ENCODE measurements around the gene IFNK. TPM values are rescaled to one million over a fixed set of nuclear protein-coding genes. Genes with fewer than 3 reads are reported as not detected.

The IFNK gene
- total RNA-seq: not detected
- total RNA-seq: 0 reads per million in 2 donors

GRCh38 chr9:27524236-27524635 is at the start of gene IFNK:
Gene IFNK, plus strand, starts transcription at chr9:27524290. Its CDS starts 47 bp downstream, at chr9:27524337.
- H3K4me3 Mint-ChIP-seq: no peak within 1 kb of the TSS
- DNase-seq (no peak), ATAC-seq (no peak)
- H3K27ac Mint-ChIP-seq: no peak within 1 kb of the TSS
- H3K27me3 Mint-ChIP-seq: peaks cover 16% of the 10 kb centered on the region
- peaks cover 3% of the 10 kb centered on the region for H3K36me3 Mint-ChIP-seq (ENCODE audit: low read depth)
- peaks cover 11% of the 10 kb centered on the region for H3K4me1 Mint-ChIP-seq
- H3K9me3 ChIP-seq (ENCODE audit: control insufficient read depth, low read length, poor library complexity, severe bottlenecking): no peaks in the 10 kb centered on the region

- H3K27ac Mint-ChIP-seq: no peak overlapping the region
- H3K4me1 Mint-ChIP-seq: no peaks in the 10 kb centered on the region
- H3K36me3 Mint-ChIP-seq (ENCODE audit: low read depth): peaks cover under 1% of the 10 kb centered on the region
- H3K9me3 ChIP-seq (ENCODE audit: control insufficient read depth, low read length, poor library complexity, severe bottlenecking): no peaks in the 10 kb centered on the region
- H3K27me3 Mint-ChIP-seq: no peaks in the 10 kb centered on the region
- DNase-seq (no peak), ATAC-seq (no peak)
- H3K4me3 Mint-ChIP-seq: no peak overlapping the region
Measured at GRCh38 chr9:27474305-27474704, 49.8 kb upstream of the IFNK start.

GRCh38 chr9:27475057-27475595 is 49.0 kb upstream of the IFNK start:
- Mint-ChIP-seq H3K4me3 (no peak overlapping the region), H3K27me3 (no peaks in the 10 kb centered on the region), H3K36me3 (ENCODE audit: low read depth) (no peaks in the 10 kb centered on the region), H3K4me1 (no peaks in the 10 kb centered on the region), H3K27ac (no peak overlapping the region)
- DNase-seq: no peak
- H3K9me3 ChIP-seq (ENCODE audit: control insufficient read depth, low read length, poor library complexity, severe bottlenecking): no peaks in the 10 kb centered on the region
- ATAC-seq: no peak

GRCh38 chr9:27476870-27477515 is 47.1 kb upstream of the IFNK start:
- Mint-ChIP-seq H3K27me3 (no peaks in the 10 kb centered on the region), H3K27ac (no peak overlapping the region), H3K4me3 (no peak overlapping the region), H3K36me3 (ENCODE audit: low read depth) (no peaks in the 10 kb centered on the region), H3K4me1 (no peaks in the 10 kb centered on the region)
- no peaks in the 10 kb centered on the region for H3K9me3 ChIP-seq (ENCODE audit: control insufficient read depth, low read length, poor library complexity, severe bottlenecking)
- no peak for ATAC-seq
- no peak for DNase-seq

- H3K36me3 Mint-ChIP-seq (ENCODE audit: low read depth): no peaks in the 10 kb centered on the region
- no peak for DNase-seq
- ATAC-seq: no peak
- no peaks in the 10 kb centered on the region for H3K27me3 Mint-ChIP-seq
- no peak overlapping the region for H3K4me3 Mint-ChIP-seq
- H3K4me1 Mint-ChIP-seq: no peaks in the 10 kb centered on the region
- no peaks in the 10 kb centered on the region for H3K9me3 ChIP-seq (ENCODE audit: control insufficient read depth, low read length, poor library complexity, severe bottlenecking)
- no peak overlapping the region for H3K27ac Mint-ChIP-seq
Measured at GRCh38 chr9:27478322-27478721, 45.8 kb upstream of the IFNK start.

- DNase-seq: no peak
- no peak overlapping the region for H3K4me3 Mint-ChIP-seq
- no peaks in the 10 kb centered on the region for H3K27me3 Mint-ChIP-seq
- no peak overlapping the region for H3K27ac Mint-ChIP-seq
- no peaks in the 10 kb centered on the region for H3K36me3 Mint-ChIP-seq (ENCODE audit: low read depth)
- H3K4me1 Mint-ChIP-seq: peaks cover 13% of the 10 kb centered on the region
- no peak for ATAC-seq
- no peaks in the 10 kb centered on the region for H3K9me3 ChIP-seq (ENCODE audit: control insufficient read depth, low read length, poor library complexity, severe bottlenecking)
Measured at GRCh38 chr9:27482709-27483108, 41.4 kb upstream of the IFNK start.

GRCh38 chr9:27483576-27483975 is 40.5 kb upstream of the IFNK start:
- peaks cover 13% of the 10 kb centered on the region for H3K4me1 Mint-ChIP-seq
- H3K36me3 Mint-ChIP-seq (ENCODE audit: low read depth): no peaks in the 10 kb centered on the region
- ATAC-seq: peak; percentile 41
- DNase-seq: no peak
- no peaks in the 10 kb centered on the region for H3K27me3 Mint-ChIP-seq
- no peaks in the 10 kb centered on the region for H3K9me3 ChIP-seq (ENCODE audit: control insufficient read depth, low read length, poor library complexity, severe bottlenecking)
- no peak overlapping the region for H3K4me3 Mint-ChIP-seq
- H3K27ac Mint-ChIP-seq: no peak overlapping the region

- no peaks in the 10 kb centered on the region for H3K27me3 Mint-ChIP-seq
- peaks cover 13% of the 10 kb centered on the region for H3K4me1 Mint-ChIP-seq
- no peaks in the 10 kb centered on the region for H3K36me3 Mint-ChIP-seq (ENCODE audit: low read depth)
- H3K27ac Mint-ChIP-seq: no peak overlapping the region
- no peak overlapping the region for H3K4me3 Mint-ChIP-seq
- no peak for DNase-seq
- H3K9me3 ChIP-seq (ENCODE audit: control insufficient read depth, low read length, poor library complexity, severe bottlenecking): no peaks in the 10 kb centered on the region
- ATAC-seq: peak; percentile 40
Measured at GRCh38 chr9:27485158-27485557, 38.9 kb upstream of the IFNK start.

- H3K27me3 Mint-ChIP-seq: no peaks in the 10 kb centered on the region
- ATAC-seq (no peak), DNase-seq (no peak)
- no peak overlapping the region for H3K4me3 Mint-ChIP-seq
- H3K9me3 ChIP-seq (ENCODE audit: control insufficient read depth, low read length, poor library complexity, severe bottlenecking): no peaks in the 10 kb centered on the region
- H3K4me1 Mint-ChIP-seq: peaks cover 13% of the 10 kb centered on the region
- no peak overlapping the region for H3K27ac Mint-ChIP-seq
- H3K36me3 Mint-ChIP-seq (ENCODE audit: low read depth): no peaks in the 10 kb centered on the region
Measured at GRCh38 chr9:27487128-27487640, 36.9 kb upstream of the IFNK start.

GRCh38 chr9:27487927-27488326 is 36.2 kb upstream of the IFNK start:
- Mint-ChIP-seq H3K4me1 (peaks cover 13% of the 10 kb centered on the region), H3K4me3 (no peak overlapping the region), H3K36me3 (ENCODE audit: low read depth) (no peaks in the 10 kb centered on the region), H3K27ac (no peak overlapping the region), H3K27me3 (no peaks in the 10 kb centered on the region)
- no peak for DNase-seq
- no peaks in the 10 kb centered on the region for H3K9me3 ChIP-seq (ENCODE audit: control insufficient read depth, low read length, poor library complexity, severe bottlenecking)
- no peak for ATAC-seq

- H3K9me3 ChIP-seq (ENCODE audit: control insufficient read depth, low read length, poor library complexity, severe bottlenecking): no peaks in the 10 kb centered on the region
- Mint-ChIP-seq H3K27me3 (no peaks in the 10 kb centered on the region), H3K27ac (no peak overlapping the region), H3K4me1 (peaks cover 13% of the 10 kb centered on the region), H3K4me3 (no peak overlapping the region), H3K36me3 (ENCODE audit: low read depth) (no peaks in the 10 kb centered on the region)
- ATAC-seq (no peak), DNase-seq (no peak)
Measured at GRCh38 chr9:27489087-27489876, 34.8 kb upstream of the IFNK start.

GRCh38 chr9:27491154-27491553 is 32.9 kb upstream of the IFNK start:
- Mint-ChIP-seq H3K4me3 (no peak overlapping the region), H3K27ac (no peak overlapping the region), H3K36me3 (ENCODE audit: low read depth) (no peaks in the 10 kb centered on the region), H3K4me1 (no peaks in the 10 kb centered on the region), H3K27me3 (no peaks in the 10 kb centered on the region)
- no peaks in the 10 kb centered on the region for H3K9me3 ChIP-seq (ENCODE audit: control insufficient read depth, low read length, poor library complexity, severe bottlenecking)
- DNase-seq (no peak), ATAC-seq (no peak)

GRCh38 chr9:27495480-27496134 is 28.5 kb upstream of the IFNK start:
- no peaks in the 10 kb centered on the region for H3K9me3 ChIP-seq (ENCODE audit: control insufficient read depth, low read length, poor library complexity, severe bottlenecking)
- H3K36me3 Mint-ChIP-seq (ENCODE audit: low read depth): no peaks in the 10 kb centered on the region
- no peak overlapping the region for H3K27ac Mint-ChIP-seq
- peaks cover 2% of the 10 kb centered on the region for H3K4me1 Mint-ChIP-seq
- DNase-seq: no peak
- no peak overlapping the region for H3K4me3 Mint-ChIP-seq
- ATAC-seq: no peak
- no peaks in the 10 kb centered on the region for H3K27me3 Mint-ChIP-seq
